KMS-11 (cell line): ENCODE data around the gene CSKMT.

Experiments
- H2AFZ ChIP-seq: fragments of 200-600 bp; sonication (generic); 2 replicates; pipeline ENCODE4 v1.6.1; 2016; ENCODE audit warnings: antibody characterized with exemption, mixed run types, low read depth
- H3K27ac ChIP-seq: fragments of 200-600 bp; sonication (generic); 2 replicates; pipeline ENCODE4 v1.6.1; 2016; ENCODE audit warnings: mild to moderate bottlenecking, mixed run types
- H3K27me3 ChIP-seq: fragments of 200-600 bp; sonication (generic); 2 replicates; pipeline ENCODE4 v1.6.1; 2017; ENCODE audit warnings: mild to moderate bottlenecking, low read depth, mixed run types, moderate library complexity; ENCODE audit not compliant: insufficient read depth
- H3K36me3 ChIP-seq: fragments of 200-600 bp; sonication (generic); 2 replicates; pipeline ENCODE4 v1.6.1; 2017; ENCODE audit warnings: mild to moderate bottlenecking, mixed run types; ENCODE audit not compliant: insufficient read depth
- H3K4me1 ChIP-seq: fragments of 200-600 bp; sonication (generic); 2 replicates; pipeline ENCODE4 v1.6.1; 2016; ENCODE audit warnings: mild to moderate bottlenecking, low read depth, mixed run types; ENCODE audit not compliant: poor library complexity, severe bottlenecking
- H3K4me2 ChIP-seq: fragments of 200-600 bp; sonication (generic); 2 replicates; pipeline ENCODE4 v1.7.0; 2016; ENCODE audit warnings: mild to moderate bottlenecking, mixed run types
- H3K4me3 ChIP-seq: fragments of 200-600 bp; sonication (generic); IDR thresholded peaks from 2 replicates; pipeline ENCODE4 v1.6.1; 2017; ENCODE audit warnings: low read depth, low read length, mixed read lengths; ENCODE audit not compliant: insufficient read depth
- H3K79me2 ChIP-seq: fragments of 200-600 bp; sonication (generic); 2 replicates; pipeline ENCODE4 v1.6.1; 2016; ENCODE audit warnings: low read depth, mixed run types; ENCODE audit not compliant: insufficient read depth
- H3K9ac ChIP-seq: fragments of 200-600 bp; sonication (generic); 2 replicates; pipeline ENCODE4 v1.6.1; 2016; ENCODE audit warnings: mild to moderate bottlenecking, mixed run types
- H4K20me1 ChIP-seq: fragments of 200-600 bp; sonication (generic); 2 replicates; pipeline ENCODE4 v1.6.1; 2016; ENCODE audit warnings: mild to moderate bottlenecking, mixed run types; ENCODE audit not compliant: insufficient read depth
- CTCF ChIP-seq: fragments of 200-600 bp; sonication (generic); conservative IDR thresholded peaks from 2 replicates; pipeline ENCODE4 v1.6.1; 2017; ENCODE audit warnings: low read depth, mild to moderate bottlenecking, antibody characterized with exemption, low read length, moderate library complexity, mixed read lengths

Gene CSKMT

GRCh38 chr11:62705413-62705812 is 40.3 kb downstream of the CSKMT start:
- H4K20me1 ChIP-seq: no peaks in the 10 kb centered on the region
- TF ChIP-seq CTCF: no peak
- H2AFZ ChIP-seq: peak overlapping the region; percentile 75; the same call in 1 of the 2 replicates

GRCh38 chr11:62705880-62706849 is 41.1 kb downstream of the CSKMT start:
- peak overlapping the region; percentile 76 for H3K9ac ChIP-seq
- peaks cover 3% of the 10 kb centered on the region; the same call in 1 of the 2 replicates for H3K79me2 ChIP-seq
- no peaks in the 10 kb centered on the region for H3K27me3 ChIP-seq
- peak overlapping the region; percentile 82 for H3K27ac ChIP-seq
- H2AFZ ChIP-seq: peak overlapping the region; percentile 75
- peaks cover 42% of the 10 kb centered on the region for H3K4me1 ChIP-seq
- no peak overlapping the region for H3K4me3 ChIP-seq
- TF ChIP-seq CTCF: no peak
- peak overlapping the region; percentile 83 for H3K4me2 ChIP-seq
- H3K36me3 ChIP-seq: no peaks in the 10 kb centered on the region
- H4K20me1 ChIP-seq: no peaks in the 10 kb centered on the region

More at GRCh38 chr11:62705413-62705812, 40.3 kb downstream of the CSKMT start:
- no peaks in the 10 kb centered on the region; the same call in 1 of the 2 replicates for H3K79me2 ChIP-seq
- no peaks in the 10 kb centered on the region for H3K27me3 ChIP-seq
- H3K27ac ChIP-seq: peak overlapping the region; percentile 82
- no peaks in the 10 kb centered on the region for H3K36me3 ChIP-seq
- H3K4me1 ChIP-seq: peaks cover 35% of the 10 kb centered on the region
- H3K9ac ChIP-seq: peak overlapping the region; percentile 76
- H3K4me3 ChIP-seq: no peak overlapping the region
- peak overlapping the region; percentile 66 for H3K4me2 ChIP-seq

- Histone ChIP-seq H3K9ac (no peak overlapping the region), H3K27ac (no peak overlapping the region), H2AFZ (peak overlapping the region; percentile 50; the same call in 1 of the 2 replicates), H3K4me3 (no peak overlapping the region), H3K4me2 (peak overlapping the region; percentile 83), H3K36me3 (no peaks in the 10 kb centered on the region), H4K20me1 (no peaks in the 10 kb centered on the region), H3K27me3 (no peaks in the 10 kb centered on the region), H3K79me2 (peaks cover 9% of the 10 kb centered on the region; the same call in 1 of the 2 replicates), H3K4me1 (peaks cover 49% of the 10 kb centered on the region)
- no peak for TF ChIP-seq CTCF
These were observed 41.7 kb downstream of the CSKMT start for GRCh38 chr11:62706850-62707247.

DNA sequence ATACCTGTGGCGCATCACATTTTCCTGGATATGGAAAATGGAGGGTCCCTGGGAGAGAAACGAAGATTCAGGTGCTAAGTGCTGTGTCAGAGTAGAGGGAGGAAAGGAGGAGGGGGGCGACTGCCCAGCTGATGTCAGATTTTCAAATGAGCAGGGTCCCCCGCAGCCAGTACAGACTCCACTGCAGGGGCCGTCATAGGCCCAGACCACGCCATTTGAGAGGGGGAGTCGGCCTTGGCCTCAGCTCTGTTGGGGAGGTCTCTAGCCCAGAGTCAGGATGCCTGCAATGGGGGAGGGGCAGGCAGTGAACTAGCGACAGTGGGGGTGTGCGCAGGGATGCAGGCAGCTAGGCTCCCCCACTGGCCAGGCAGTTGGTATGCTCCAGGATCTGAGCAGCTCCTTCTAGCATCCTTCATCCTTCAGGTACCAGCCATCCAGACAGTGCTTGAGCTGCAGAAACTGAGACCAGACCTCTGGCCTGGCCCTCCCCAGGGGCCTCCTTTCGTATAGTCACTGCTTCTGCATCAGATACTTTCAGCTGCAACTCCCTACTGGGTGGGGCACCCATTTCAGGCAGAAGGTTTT is 42.3 kb downstream of the CSKMT start, which contains the start of the genes BSCL2 and GNG3:
Gene BSCL2 (minus strand): TSS at position 148 of the 585 bp plus-strand sequence. CDS start 229 bp downstream, outside the sequence.
Gene GNG3 (plus strand): TSS at position 400 of the 585 bp plus-strand sequence. CDS start 620 bp downstream, outside the sequence.
- Histone ChIP-seq H4K20me1 (no peaks in the 10 kb centered on the region), H3K4me1 (peaks cover 54% of the 10 kb centered on the region), H3K27me3 (no peaks in the 10 kb centered on the region), H3K27ac (no peak within 1 kb of the TSS), H3K4me3 (no peak within 1 kb of the TSS), H2AFZ (peak within 1 kb of the TSS; percentile 50), H3K36me3 (no peaks in the 10 kb centered on the region), H3K4me2 (peak within 1 kb of the TSS; percentile 97), H3K9ac (no peak within 1 kb of the TSS; the same call in 1 of the 2 replicates), H3K79me2 (peaks cover 9% of the 10 kb centered on the region; the same call in 1 of the 2 replicates)
- TF ChIP-seq CTCF: no peak
